ENCODE data around the gene HPCAL1.

GRCh38 chr2:10476723-10477442 is 174.2 kb downstream of the HPCAL1 start:
- TF ChIP-seq, protein P1, sequence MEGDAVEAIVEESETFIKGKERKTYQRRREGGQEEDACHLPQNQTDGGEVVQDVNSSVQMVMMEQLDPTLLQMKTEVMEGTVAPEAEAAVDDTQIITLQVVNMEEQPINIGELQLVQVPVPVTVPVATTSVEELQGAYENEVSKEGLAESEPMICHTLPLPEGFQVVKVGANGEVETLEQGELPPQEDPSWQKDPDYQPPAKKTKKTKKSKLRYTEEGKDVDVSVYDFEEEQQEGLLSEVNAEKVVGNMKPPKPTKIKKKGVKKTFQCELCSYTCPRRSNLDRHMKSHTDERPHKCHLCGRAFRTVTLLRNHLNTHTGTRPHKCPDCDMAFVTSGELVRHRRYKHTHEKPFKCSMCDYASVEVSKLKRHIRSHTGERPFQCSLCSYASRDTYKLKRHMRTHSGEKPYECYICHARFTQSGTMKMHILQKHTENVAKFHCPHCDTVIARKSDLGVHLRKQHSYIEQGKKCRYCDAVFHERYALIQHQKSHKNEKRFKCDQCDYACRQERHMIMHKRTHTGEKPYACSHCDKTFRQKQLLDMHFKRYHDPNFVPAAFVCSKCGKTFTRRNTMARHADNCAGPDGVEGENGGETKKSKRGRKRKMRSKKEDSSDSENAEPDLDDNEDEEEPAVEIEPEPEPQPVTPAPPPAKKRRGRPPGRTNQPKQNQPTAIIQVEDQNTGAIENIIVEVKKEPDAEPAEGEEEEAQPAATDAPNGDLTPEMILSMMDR (conservative IDR thresholded peaks at IDR 0.05; ENCODE audit: low read depth in 2 of 2), result no peak
- no peak for TF ChIP-seq NANOG (IDR thresholded peaks at IDR 0.05; ENCODE audit: borderline replicate concordance)
- no peak for TF ChIP-seq EZH2 (IDR thresholded peaks at IDR 0.05; ENCODE audit: low read depth, unreplicated experiment)
- TF ChIP-seq CREB1 (CRISPR knock-in tag; IDR thresholded peaks at IDR 0.05; ENCODE audit: low read depth), result no peak
- no peak for TF ChIP-seq REST (IDR thresholded peaks at IDR 0.05; ENCODE audit: unreplicated experiment)
- TF ChIP-seq EZH2phosphoT487 (IDR thresholded peaks at IDR 0.05; ENCODE audit: unreplicated experiment), result no peak
- no peak for TF ChIP-seq POLR2AphosphoS5 (IDR thresholded peaks at IDR 0.05; ENCODE audit: low read depth)
- TF ChIP-seq JUNB (IDR thresholded peaks at IDR 0.05; ENCODE audit: unreplicated experiment), result no peak
- no peak for TF ChIP-seq STAT1 (IDR thresholded peaks at IDR 0.05; ENCODE audit: unreplicated experiment)

All from GM23338 (cell line).